Activated CD8-positive, alpha-beta T cell treated with anti-CD3 and anti-CD28 coated beads, Interleukin-2, amount 10 ng/mL, durations not matched to agents 7 days and 5 days (primary cell): Measurements from ENCODE around the gene HPD. TPM values are rescaled to one million over a fixed set of nuclear protein-coding genes. Genes with fewer than 3 reads are reported as not detected.

ENCODE experiments used
- ATAC-seq: fragments of 150-1000 bp; cut with Tn5 transposase; one replicate; pipeline ENCODE4 v1.10.0; 2021; ENCODE audit warnings: moderate library complexity
- CTCF ChIA-PET: fragments of 350-600 bp; sonication (Branson Sonifier 250); formaldehyde crosslinking; loops from one replicate; lab custom pipeline; 2021; ENCODE audit warnings: antibody characterized with exemption; lab: Charles Lee
- POLR2A ChIA-PET: fragments of 350-600 bp; sonication (Branson Sonifier 250); formaldehyde crosslinking; loops from one replicate; lab custom pipeline; 2021; ENCODE audit warnings: antibody characterized with exemption; lab: Charles Lee
- DNase-seq: peaks from one replicate; pipeline ENCODE4 v3.0.0-alpha.2; 2020
- H3K27ac Mint-ChIP-seq: one replicate; pipeline ENCODE4 v1.8.0; 2021; ENCODE audit warnings: mild to moderate bottlenecking, mixed read lengths
- H3K27me3 Mint-ChIP-seq: one replicate; pipeline ENCODE4 v1.8.0; 2021; ENCODE audit warnings: low read depth, mixed read lengths
- H3K36me3 Mint-ChIP-seq: one replicate; pipeline ENCODE4 v1.8.0; 2021; ENCODE audit warnings: low read depth, mixed read lengths
- H3K4me1 Mint-ChIP-seq: one replicate; pipeline ENCODE4 v1.8.0; 2021; ENCODE audit warnings: low read depth, mixed read lengths
- H3K4me3 Mint-ChIP-seq: one replicate; pipeline ENCODE4 v1.8.0; 2021; ENCODE audit warnings: mild to moderate bottlenecking, mixed read lengths
- H3K9me3 Mint-ChIP-seq: one replicate; pipeline ENCODE4 v1.8.0; 2022; ENCODE audit warnings: mixed read lengths; ENCODE audit not compliant: insufficient read depth
- total RNA-seq, 2 experiments: library from RNA; stranded (reverse); gene quantifications; one replicate each; pipeline ENCODE4 v1.2.3, GENCODE V29; 2021

HPD gene
- total RNA-seq, 2 experiments from 2014 or later = not detected

DNA sequence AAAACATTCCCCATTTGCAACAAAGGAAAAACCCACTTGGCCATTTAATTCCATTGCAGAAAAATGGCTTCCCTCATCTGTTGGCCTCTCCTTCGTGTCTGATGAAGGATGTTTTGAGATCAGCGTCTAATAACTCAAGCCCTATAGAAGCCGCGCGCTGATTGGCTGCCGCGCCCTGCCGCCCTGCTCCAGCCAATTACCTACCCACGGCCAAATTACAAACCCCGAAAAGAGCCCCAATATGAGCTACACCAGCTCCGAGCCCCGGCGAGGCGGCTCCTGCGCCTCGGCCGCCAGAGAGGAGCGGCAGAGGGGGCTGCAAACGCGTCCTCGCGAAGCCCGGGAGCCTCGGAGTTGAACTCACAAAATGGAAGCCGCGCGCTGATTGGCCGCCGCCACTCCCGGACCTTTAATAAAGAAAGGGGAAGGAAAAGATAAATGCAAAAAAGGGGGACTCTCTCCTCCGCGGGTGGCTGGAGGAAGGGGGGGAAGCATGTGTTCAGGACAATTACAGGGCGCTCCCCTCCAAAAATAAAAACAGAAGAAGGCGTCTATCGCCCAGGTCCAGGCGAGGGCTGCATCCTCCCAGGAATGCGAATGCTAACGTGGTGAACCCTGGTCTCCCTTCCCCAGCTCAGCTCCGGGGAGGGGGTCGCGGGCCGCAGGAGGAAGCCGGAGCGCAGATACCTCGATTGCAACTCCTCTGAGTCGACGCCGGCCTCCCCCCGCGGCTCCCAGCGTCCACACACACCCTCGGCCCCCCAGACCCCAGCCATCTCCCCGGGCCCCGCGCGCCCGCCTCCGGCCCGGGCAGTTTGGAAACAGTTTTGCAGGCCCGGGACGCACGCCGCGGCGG is 55.6 kb downstream of the HPD start:
- peaks cover 47% of the 10 kb centered on the region for H3K36me3 Mint-ChIP-seq
- POLR2A ChIA-PET = interaction anchor here (0.5 to 26.9 kb wide), 9 partner anchors 2 to 851 kb away, joined by 3 to 543 read pairs (median 7); partner anchors contain the start of genes PSMD9, RHOF, SETD1B and TMEM120B
- no peaks in the 10 kb centered on the region for H3K9me3 Mint-ChIP-seq
- ATAC-seq (peak; percentile 61), DNase-seq (peak; percentile 93)
- peak overlapping the region; percentile 91 for H3K4me3 Mint-ChIP-seq
- peaks cover 28% of the 10 kb centered on the region for H3K4me1 Mint-ChIP-seq
- H3K27me3 Mint-ChIP-seq = no peaks in the 10 kb centered on the region
- peak overlapping the region; percentile 98 for H3K27ac Mint-ChIP-seq
- CTCF ChIA-PET = interaction anchor here (1.5 to 26.5 kb wide), 6 partner anchors 3 to 134 kb away, joined by 5 to 956 read pairs (median 8); partner anchors contain the start of genes PSMD9, RHOF, SETD1B and TMEM120B

DNA sequence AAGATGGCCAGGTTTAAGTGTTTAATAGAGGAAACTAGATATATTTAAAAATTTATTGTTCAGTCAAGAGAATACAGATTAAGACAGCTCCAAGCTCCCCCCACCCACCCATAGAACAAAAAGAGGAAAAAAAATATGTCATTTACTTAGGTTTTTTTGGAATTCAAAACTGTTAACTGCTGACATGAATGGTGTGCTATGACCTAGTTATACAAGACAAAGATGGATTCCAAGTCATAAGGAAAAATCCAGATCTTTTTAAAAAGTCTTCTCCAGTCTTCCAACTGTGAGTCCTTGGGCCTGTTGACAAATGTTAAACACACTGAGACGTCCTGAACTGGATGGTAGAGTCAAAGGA is 56.2 kb downstream of the HPD start:
- peaks cover 52% of the 10 kb centered on the region for H3K36me3 Mint-ChIP-seq
- peaks cover 32% of the 10 kb centered on the region for H3K4me1 Mint-ChIP-seq
- ATAC-seq = no peak
- DNase-seq = no peak
- no peaks in the 10 kb centered on the region for H3K27me3 Mint-ChIP-seq
- H3K27ac Mint-ChIP-seq = peak overlapping the region; percentile 98
- CTCF ChIA-PET = interaction anchor here (1.0 to 26.5 kb wide), 9 partner anchors 3 to 134 kb away, joined by 3 to 956 read pairs (median 7); partner anchors contain the start of genes PSMD9, RHOF, SETD1B and TMEM120B
- POLR2A ChIA-PET = interaction anchor here (0.6 to 26.9 kb wide), 8 partner anchors 3 to 279 kb away, joined by 3 to 543 read pairs (median 6); partner anchors contain the start of genes RHOF, SETD1B and TMEM120B
- H3K9me3 Mint-ChIP-seq = no peaks in the 10 kb centered on the region
- peak overlapping the region; percentile 91 for H3K4me3 Mint-ChIP-seq

DNA sequence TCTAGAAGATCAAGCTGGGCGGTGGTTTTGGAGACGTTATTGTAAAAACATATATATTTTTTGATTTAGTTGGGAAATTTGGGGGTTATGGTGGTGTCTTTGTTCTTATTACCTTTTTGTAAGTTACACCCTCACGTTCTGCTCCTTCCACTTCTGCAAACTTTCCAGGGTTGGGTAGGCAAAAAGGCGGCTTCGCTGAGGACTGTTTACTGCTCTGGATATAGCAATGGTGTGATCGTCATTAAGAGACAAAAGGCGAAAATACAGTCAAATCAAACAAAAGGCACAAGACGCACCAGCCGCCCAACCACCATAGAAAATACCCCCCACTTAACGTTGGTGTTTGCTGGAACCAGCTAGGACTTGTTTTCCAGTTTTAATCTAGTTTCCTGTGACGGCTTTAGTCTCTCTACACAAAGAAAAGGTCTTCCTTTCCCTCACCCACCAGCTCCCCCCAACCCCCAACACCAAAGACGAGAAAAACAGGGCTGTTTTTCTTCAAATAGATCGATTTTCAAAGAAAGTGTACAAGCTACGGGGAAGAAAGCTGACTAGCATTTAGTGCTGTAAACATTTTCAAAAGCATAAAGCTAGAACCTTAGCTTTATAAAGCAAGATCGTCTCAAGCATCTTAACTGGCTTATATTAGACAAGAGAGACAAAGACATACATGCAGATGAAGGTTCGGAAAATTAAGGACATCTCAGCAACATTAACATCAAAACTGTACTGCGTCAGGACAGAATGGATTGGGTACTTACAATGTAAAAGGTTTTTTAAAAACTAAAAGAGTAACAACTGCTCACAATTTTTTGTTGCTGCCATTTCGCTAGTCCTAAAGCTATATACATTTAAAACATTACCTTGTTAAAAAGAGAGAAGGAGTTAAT is 56.8 kb downstream of the HPD start:
- peak overlapping the region; percentile 98 for H3K27ac Mint-ChIP-seq
- peaks cover 33% of the 10 kb centered on the region for H3K4me1 Mint-ChIP-seq
- H3K9me3 Mint-ChIP-seq = no peaks in the 10 kb centered on the region
- no peak for ATAC-seq
- H3K36me3 Mint-ChIP-seq = peaks cover 50% of the 10 kb centered on the region
- DNase-seq = peak; percentile 58
- no peaks in the 10 kb centered on the region for H3K27me3 Mint-ChIP-seq
- H3K4me3 Mint-ChIP-seq = peak overlapping the region; percentile 91
- ChIA-PET POLR2A (interaction anchor here (0.6 to 26.9 kb wide), 9 partner anchors 4 to 280 kb away, joined by 3 to 543 read pairs (median 4); partner anchors contain the start of genes ORAI1, RHOF, SETD1B and TMEM120B), CTCF (interaction anchor here (0.7 to 26.5 kb wide), 10 partner anchors 4 to 133 kb away, joined by 3 to 956 read pairs (median 6); partner anchors contain the start of genes PSMD9, RHOF, SETD1B and TMEM120B)

DNA sequence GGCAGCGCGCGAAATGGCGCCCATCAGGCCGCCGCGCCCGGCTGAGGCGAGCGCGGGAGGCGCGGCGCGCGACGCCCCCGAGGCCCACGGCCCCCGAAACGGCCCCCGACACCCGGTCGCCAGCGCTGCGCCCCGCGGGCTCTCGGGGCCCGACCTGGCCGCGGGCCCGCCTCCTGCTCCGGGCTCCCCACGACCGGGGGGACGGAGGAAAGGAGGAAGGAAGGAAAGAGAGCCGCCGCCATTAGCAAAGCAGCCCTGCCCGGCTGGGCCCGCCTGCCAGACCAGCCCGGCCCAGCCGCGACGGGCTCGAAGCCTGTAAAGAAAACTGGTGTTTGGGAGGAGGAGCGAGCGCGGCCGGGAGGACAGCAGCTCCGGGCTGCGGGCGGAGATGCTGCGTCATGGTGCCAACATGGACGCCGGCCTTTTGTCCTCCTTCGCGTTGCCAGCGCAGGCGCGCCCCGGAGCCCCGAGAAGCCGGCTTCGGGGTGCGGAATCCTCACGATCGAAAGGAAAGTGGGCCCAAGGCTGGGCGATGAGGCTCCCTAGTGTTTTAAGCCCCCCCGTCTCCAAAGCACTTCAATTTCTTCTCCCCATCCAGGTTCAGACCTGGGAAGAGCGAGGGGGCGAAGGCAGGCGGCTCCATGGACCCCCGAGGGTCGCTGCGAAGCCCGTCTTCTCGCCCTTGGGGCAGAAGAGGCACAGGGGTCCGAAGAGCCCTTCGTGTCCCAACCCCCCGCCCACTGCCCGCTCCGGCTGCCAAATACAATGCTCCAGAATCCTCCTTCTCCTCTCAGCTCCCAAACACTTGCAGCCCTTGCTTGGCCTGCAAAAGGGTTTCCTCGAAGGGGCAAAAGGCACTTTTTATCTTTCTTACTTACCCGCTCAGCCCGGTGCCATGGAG is 57.7 kb downstream of the HPD start:
- CTCF ChIA-PET = interaction anchor here (1.0 to 26.5 kb wide), 9 partner anchors 5 to 132 kb away, joined by 3 to 956 read pairs (median 7); partner anchors contain the start of genes PSMD9, RHOF, SETD1B and TMEM120B
- DNase-seq = peak; percentile 79
- peak overlapping the region; percentile 98 for H3K27ac Mint-ChIP-seq
- peak overlapping the region; percentile 91 for H3K4me3 Mint-ChIP-seq
- peaks cover 44% of the 10 kb centered on the region for H3K36me3 Mint-ChIP-seq
- POLR2A ChIA-PET = interaction anchor here (0.6 to 26.9 kb wide), 9 partner anchors 4 to 473 kb away, joined by 3 to 543 read pairs (median 4); partner anchors contain the start of genes ORAI1, RHOF, SETD1B and TMEM120B
- H3K4me1 Mint-ChIP-seq = peaks cover 29% of the 10 kb centered on the region
- ATAC-seq = peak; percentile 12
- H3K9me3 Mint-ChIP-seq = no peaks in the 10 kb centered on the region
- H3K27me3 Mint-ChIP-seq = no peaks in the 10 kb centered on the region

GRCh38 chr12:121799842-121800693 is 58.6 kb downstream of the HPD start:
- Mint-ChIP-seq H3K4me3 (peak overlapping the region; percentile 84), H3K27ac (peak overlapping the region; percentile 92), H3K27me3 (no peaks in the 10 kb centered on the region), H3K36me3 (peaks cover 42% of the 10 kb centered on the region), H3K9me3 (no peaks in the 10 kb centered on the region), H3K4me1 (peaks cover 32% of the 10 kb centered on the region)
- POLR2A ChIA-PET = interaction anchor here (0.5 to 26.9 kb wide), 7 partner anchors 5 to 474 kb away, joined by 3 to 543 read pairs (median 4); partner anchors contain the start of genes ORAI1, RHOF and SETD1B
- DNase-seq (peak; percentile 84), ATAC-seq (peak; percentile 29)
- CTCF ChIA-PET = interaction anchor here (1.1 to 26.5 kb wide), 4 partner anchors 6 to 89 kb away, joined by 3 to 956 read pairs (median 482); partner anchors contain the start of genes PSMD9, RHOF and SETD1B

DNA sequence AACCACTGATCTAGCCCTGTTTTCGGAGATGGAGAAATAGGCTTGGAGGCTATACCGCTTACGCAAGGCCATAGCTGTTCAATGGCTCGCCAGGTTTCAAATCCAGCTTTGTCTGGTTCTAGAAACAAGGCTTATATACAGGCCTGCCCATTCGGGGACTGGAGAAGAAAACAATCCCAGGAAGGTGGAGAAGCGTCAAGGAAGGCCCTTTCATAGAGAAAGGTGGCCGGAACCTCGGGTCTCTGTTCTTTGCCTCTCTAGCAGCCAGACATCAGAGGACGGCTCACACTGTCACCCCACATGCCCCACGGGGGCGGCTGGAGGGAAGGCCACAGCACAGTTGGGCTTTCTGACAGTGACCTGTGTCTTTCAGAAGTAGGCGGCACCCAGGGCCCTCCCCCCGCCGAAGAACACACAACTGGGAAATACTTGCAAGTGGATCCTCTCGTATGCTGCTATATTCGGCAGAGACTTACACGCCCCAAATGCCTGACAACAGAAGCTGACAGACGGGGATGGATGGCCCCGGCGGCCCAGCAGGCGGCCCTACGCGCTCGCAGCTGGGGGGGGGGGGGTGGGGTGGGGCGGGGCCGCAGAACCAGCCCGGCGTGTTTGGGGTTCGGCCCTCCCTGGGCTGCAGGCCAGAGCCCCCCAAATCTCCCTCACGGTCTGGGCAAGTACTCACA is 59.4 kb downstream of the HPD start:
- H3K27me3 Mint-ChIP-seq = no peaks in the 10 kb centered on the region
- DNase-seq (peak; percentile 73), ATAC-seq (peak; percentile 8)
- CTCF ChIA-PET = interaction anchor here (2.3 to 26.5 kb wide), 3 partner anchors 6 to 90 kb away, joined by 9 to 956 read pairs (median 956); partner anchors contain the start of genes PSMD9, RHOF and SETD1B
- H3K4me1 Mint-ChIP-seq = peaks cover 40% of the 10 kb centered on the region
- POLR2A ChIA-PET = interaction anchor here (0.5 to 26.9 kb wide), 5 partner anchors 6 to 273 kb away, joined by 3 to 543 read pairs (median 4); partner anchors contain the start of genes ORAI1, RHOF and SETD1B
- peak overlapping the region; percentile 92 for H3K27ac Mint-ChIP-seq
- peaks cover 43% of the 10 kb centered on the region for H3K36me3 Mint-ChIP-seq
- H3K4me3 Mint-ChIP-seq = peak overlapping the region; percentile 84
- H3K9me3 Mint-ChIP-seq = no peaks in the 10 kb centered on the region

- H3K27me3 Mint-ChIP-seq = no peaks in the 10 kb centered on the region
- H3K4me1 Mint-ChIP-seq = peaks cover 41% of the 10 kb centered on the region
- H3K36me3 Mint-ChIP-seq = peaks cover 44% of the 10 kb centered on the region
- no peaks in the 10 kb centered on the region for H3K9me3 Mint-ChIP-seq
- H3K27ac Mint-ChIP-seq = peak overlapping the region; percentile 92
- ChIA-PET CTCF (interaction anchor here (2.3 to 26.5 kb wide), 3 partner anchors 7 to 90 kb away, joined by 9 to 956 read pairs (median 956); partner anchors contain the start of genes PSMD9, RHOF and SETD1B), POLR2A (interaction anchor here (1.5 to 26.9 kb wide), 3 partner anchors 7 to 39 kb away, joined by 4 to 543 read pairs (median 543); partner anchors contain the start of genes RHOF and SETD1B)
- H3K4me3 Mint-ChIP-seq = peak overlapping the region; percentile 84
- ATAC-seq = no peak
- DNase-seq = no peak
Measured at GRCh38 chr12:121798787-121799155, 59.9 kb downstream of the HPD start.

GRCh38 chr12:121797937-121798786 is 60.5 kb downstream of the HPD start:
- Mint-ChIP-seq H3K9me3 (no peaks in the 10 kb centered on the region), H3K27ac (peak overlapping the region; percentile 77), H3K4me1 (peaks cover 41% of the 10 kb centered on the region), H3K36me3 (peaks cover 44% of the 10 kb centered on the region), H3K4me3 (peak overlapping the region; percentile 84), H3K27me3 (no peaks in the 10 kb centered on the region)
- ATAC-seq (no peak), DNase-seq (no peak)
- CTCF ChIA-PET = interaction anchor here (2.3 to 26.5 kb wide), 3 partner anchors 7 to 91 kb away, joined by 9 to 956 read pairs (median 956); partner anchors contain the start of genes PSMD9, RHOF and SETD1B
- POLR2A ChIA-PET = interaction anchor here (17.0 to 26.9 kb wide), 2 partner anchors 7 to 8 kb away, joined by 543 read pairs; partner anchors contain the start of genes RHOF and SETD1B
